CD14-positive monocyte (primary cell): ENCODE data around the gene RAI14. TPM values are rescaled to one million over a fixed set of nuclear protein-coding genes. Genes with fewer than 3 reads are reported as not detected.

Source experiments
- DNase-seq, 3 donors: peaks; one replicate each; pipeline ENCODE4 v3.0.0-alpha.2; 2011 to 2022
- H2AFZ ChIP-seq: 2 replicates; pipeline ENCODE4 v1.6.0; 2012; ENCODE audit warnings: mild to moderate bottlenecking, low read depth, low read length, inconsistent platforms; ENCODE audit not compliant: insufficient read depth, poor library complexity, severe bottlenecking
- H3K27ac ChIP-seq, 2 donors: 1 replicate in 1 of 2; 2 replicates in 1 of 2; pipeline ENCODE4 v1.5.1; 2012 to 2013; ENCODE audit warnings: low read length in 2 of 2, control low read depth in 1 of 2, inconsistent platforms in 1 of 2, low read depth in 1 of 2, mild to moderate bottlenecking in 1 of 2
- H3K27me3 ChIP-seq, 2 donors: one replicate each; pipeline versions ENCODE4 v1.6.0 to v1.6.1; 2011 to 2013; ENCODE audit warnings: low read length in 2 of 2; ENCODE audit not compliant: control insufficient read depth in 2 of 2, insufficient read depth in 2 of 2
- H3K36me3 ChIP-seq, 2 donors: replicated peaks in 1 of 2; 1 replicate in 1 of 2; 2 replicates in 1 of 2; pipeline versions ENCODE4 v1.5.1 to v1.6.1; 2012 to 2013; ENCODE audit warnings: low read length in 2 of 2, control low read depth in 1 of 2, inconsistent platforms in 1 of 2, mild to moderate bottlenecking in 1 of 2; ENCODE audit not compliant: insufficient read depth in 2 of 2, control insufficient read depth in 1 of 2
- H3K4me1 ChIP-seq, 2 donors: 1 replicate in 1 of 2; 2 replicates in 1 of 2; pipeline versions ENCODE4 v1.5.1 to v1.6.1; 2012 to 2013; ENCODE audit warnings: low read length in 2 of 2, control low read depth in 1 of 2, inconsistent platforms in 1 of 2, mild to moderate bottlenecking in 1 of 2, moderate library complexity in 1 of 2; ENCODE audit not compliant: insufficient read depth in 2 of 2, control insufficient read depth in 1 of 2
- H3K4me2 ChIP-seq: replicated peaks from 2 replicates; pipeline ENCODE3; 2012; ENCODE audit warnings: low read length, moderate library complexity, mild to moderate bottlenecking; ENCODE audit not compliant: poor library complexity, severe bottlenecking; ENCODE audit errors: extremely low read depth
- H3K4me3 ChIP-seq, 3 experiments: fragments of 200-600 bp in 1 of 3; sonication (generic) in 1 of 3; replicated peaks in 1 of 3; 1 replicate in 2 of 3; 2 replicates in 1 of 3; pipeline ENCODE4 v1.5.1; 2011 to 2013; ENCODE audit warnings: low read length in 3 of 3, mild to moderate bottlenecking in 3 of 3, control low read depth in 2 of 3, low read depth in 2 of 3, inconsistent platforms in 1 of 3, moderate library complexity in 1 of 3
- H3K79me2 ChIP-seq: 2 replicates; pipeline ENCODE4 v1.6.0; 2012; ENCODE audit warnings: mild to moderate bottlenecking, control low read depth, inconsistent platforms, low read length, moderate library complexity; ENCODE audit not compliant: insufficient read depth
- H3K9ac ChIP-seq: 2 replicates; pipeline ENCODE4 v1.6.0; 2017; ENCODE audit warnings: low read length, mild to moderate bottlenecking; ENCODE audit not compliant: insufficient read depth, poor library complexity, severe bottlenecking
- H3K9me3 ChIP-seq, 2 donors: replicated peaks in 1 of 2; 1 replicate in 1 of 2; 2 replicates in 1 of 2; pipeline versions ENCODE4 v1.5.1 to v1.6.1; 2012 to 2013; ENCODE audit warnings: low read length in 2 of 2, control low read depth in 1 of 2; ENCODE audit not compliant: control insufficient read depth in 1 of 2, insufficient read depth in 1 of 2
- H4K20me1 ChIP-seq: 2 replicates; pipeline ENCODE4 v1.6.0; 2012; ENCODE audit warnings: mild to moderate bottlenecking, low read length, control low read depth, moderate library complexity; ENCODE audit not compliant: insufficient read depth
- H3K27ac Mint-ChIP-seq, 7 donors: one replicate each; pipeline ENCODE4 v1.8.0; 2020; ENCODE audit warnings: mild to moderate bottlenecking in 7 of 7, mixed read lengths in 7 of 7, moderate library complexity in 6 of 7, inconsistent platforms in 2 of 7
- H3K27me3 Mint-ChIP-seq, 3 donors: one replicate each; pipeline ENCODE4 v1.8.0; 2021 to 2022; ENCODE audit warnings: low read depth in 3 of 3, mild to moderate bottlenecking in 3 of 3, mixed read lengths in 3 of 3, moderate library complexity in 3 of 3, inconsistent platforms in 1 of 3
- H3K36me3 Mint-ChIP-seq, 2 donors: one replicate each; pipeline ENCODE4 v1.8.0; 2020; ENCODE audit warnings: mixed read lengths in 2 of 2, inconsistent platforms in 1 of 2, mild to moderate bottlenecking in 1 of 2
- H3K4me1 Mint-ChIP-seq: one replicate; pipeline ENCODE4 v1.8.0; 2020; ENCODE audit warnings: mild to moderate bottlenecking, mixed read lengths
- H3K4me3 Mint-ChIP-seq, 2 donors: one replicate each; pipeline ENCODE4 v1.8.0; 2020; ENCODE audit warnings: mild to moderate bottlenecking in 2 of 2, mixed read lengths in 2 of 2, moderate library complexity in 1 of 2
- H3K9me3 Mint-ChIP-seq, 7 donors: one replicate each; pipeline ENCODE4 v1.8.0; 2020 to 2022; ENCODE audit warnings: mixed read lengths in 7 of 7, mild to moderate bottlenecking in 6 of 7, moderate library complexity in 6 of 7, inconsistent platforms in 2 of 7
- CTCF ChIP-seq: fragments of 200-600 bp; IDR thresholded peaks from one replicate; pipeline ENCODE4 v1.8.0; 2022; ENCODE audit warnings: antibody characterized with exemption, mild to moderate bottlenecking
- WGBS: methylation state at CpG from one replicate; pipeline ENCODE4 v1.1.5; 2013; ENCODE audit warnings: missing lambda C conversion rate; ENCODE audit not compliant: insufficient coverage; 5-methylcytosine and 5-hydroxymethylcytosine counted together
- intact Hi-C, 2 donors: fragments of 100-400 bp; cut with micrococcal nuclease; formaldehyde crosslinking; loops; one replicate each; pipeline versions ENCODE4 v1.15.0 to v1.15.1; 2023
- polyA plus RNA-seq, 3 donors: library from polyadenylated mRNA; depleted of rRNA in 1 of 3; unstranded in 2 of 3; stranded (reverse) in 1 of 3; fragments of 300-500 nt in 2 of 3; fragments of >200 nt in 1 of 3; fragmentation: Illumina TruSeq in 2 of 3; gene quantifications; 1 replicate in 2 of 3; 2 replicates in 1 of 3; pipeline ENCODE4 v1.2.3, GENCODE V29; 2012 to 2021

Gene RAI14
- polyA plus RNA-seq, 3 donors, result 0.08 TPM; not detected in 2

- H3K27ac Mint-ChIP-seq, result no peak overlapping the region
- peaks cover 3 to 7% of the 10 kb centered on the region in 2 donors for H3K27me3 ChIP-seq
- no peak for DNase-seq
- no peaks in the 10 kb centered on the region for H4K20me1 ChIP-seq
- no peak overlapping the region for H3K4me2 ChIP-seq
- no peak overlapping the region for H3K9ac ChIP-seq
- peaks cover 13 to 17% (median 13%) of the 10 kb centered on the region in 3 donors for H3K27me3 Mint-ChIP-seq
- H3K4me3 Mint-ChIP-seq, result no peak overlapping the region
- no CpG with 5 or more reads among the region's 7 CpGs for WGBS
- no peaks in the 10 kb centered on the region for H3K4me1 Mint-ChIP-seq
- H3K9me3 Mint-ChIP-seq, result peaks cover 0 to 4% (median 0%) of the 10 kb centered on the region in 7 donors
- no peaks in the 10 kb centered on the region for H3K4me1 ChIP-seq
- intact Hi-C loops, result no loop called here
- H3K36me3 Mint-ChIP-seq, result no peaks in the 10 kb centered on the region
- no peaks in the 10 kb centered on the region for H3K79me2 ChIP-seq
- no peaks in the 10 kb centered on the region for H3K36me3 ChIP-seq
- H3K27ac ChIP-seq, result no peak overlapping the region
- H3K9me3 ChIP-seq, result no peaks in the 10 kb centered on the region
- H3K4me3 ChIP-seq, result no peak overlapping the region
- no peak for TF ChIP-seq CTCF
- H2AFZ ChIP-seq, result no peak overlapping the region
Measured at GRCh38 chr5:34663771-34664496, 7.8 kb downstream of the RAI14 start.

- 87% methylated on average over 6 of the region's 8 CpGs for WGBS
- Mint-ChIP-seq H3K9me3 (no peaks in the 10 kb centered on the region), H3K4me3 (no peak overlapping the region), H3K27me3 (peaks cover 0 to 3% (median 3%) of the 10 kb centered on the region in 3 donors), H3K4me1 (no peaks in the 10 kb centered on the region), H3K27ac (no peak overlapping the region), H3K36me3 (no peaks in the 10 kb centered on the region)
- intact Hi-C loops, result no loop called here
- no peaks in the 10 kb centered on the region for H3K79me2 ChIP-seq
- no peaks in the 10 kb centered on the region for H3K36me3 ChIP-seq
- H3K9me3 ChIP-seq, result no peaks in the 10 kb centered on the region
- H2AFZ ChIP-seq, result no peak overlapping the region
- H3K27ac ChIP-seq, result no peak overlapping the region
- no peak overlapping the region for H3K4me2 ChIP-seq
- no peak for DNase-seq
- H3K4me3 ChIP-seq, result no peak overlapping the region
- H3K9ac ChIP-seq, result no peak overlapping the region
- no peaks in the 10 kb centered on the region for H3K27me3 ChIP-seq
- no peak for TF ChIP-seq CTCF
- H4K20me1 ChIP-seq, result no peaks in the 10 kb centered on the region
- H3K4me1 ChIP-seq, result no peaks in the 10 kb centered on the region
Measured at GRCh38 chr5:34666392-34667080, 10.4 kb downstream of the RAI14 start.
